GM21723 (cell line): Measurements from ENCODE around the gene TNIK.
A peak's percentile ranks its signal among the peaks of the same experiment; 100 is the strongest.
"Not testable (repeated sequence)": the region's sequence is repeated elsewhere in the genome, so short reads cannot be mapped to it uniquely, and the experiment has no call there.

Experiments used
- ATAC-seq: cut with Tn5 transposase; IDR thresholded peaks from one replicate; pipeline ENCODE4 v1.9.1; 2021; ENCODE audit warnings: mild to moderate bottlenecking, moderate library complexity; ENCODE audit not compliant: unreplicated experiment

The TNIK gene

GRCh38 chr3:171388527-171388926, 71.7 kb downstream of the TNIK start:
- no peak for ATAC-seq

DNA sequence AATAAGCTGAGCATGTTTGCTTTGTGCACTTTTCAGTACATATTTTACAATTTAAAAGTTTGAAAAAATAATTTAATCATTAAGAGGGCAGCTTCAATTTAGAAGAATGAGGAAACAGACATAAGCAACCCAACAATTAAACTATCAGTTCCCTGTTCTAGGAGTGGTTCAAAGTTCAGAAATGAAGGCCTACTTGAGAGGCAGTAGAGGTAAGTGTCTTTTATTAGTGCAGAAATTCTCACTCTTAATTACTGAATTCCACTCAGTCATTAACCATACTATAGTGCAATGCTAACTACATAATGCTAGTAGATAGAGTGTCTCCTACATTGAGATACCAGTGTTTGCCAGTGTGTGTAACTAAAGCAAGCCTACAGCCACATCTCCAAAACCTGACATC, 73.1 kb downstream of the TNIK start:
- no peak for ATAC-seq

GRCh38 chr3:171385086-171385485, 75.1 kb downstream of the TNIK start:
- no peak for ATAC-seq

DNA sequence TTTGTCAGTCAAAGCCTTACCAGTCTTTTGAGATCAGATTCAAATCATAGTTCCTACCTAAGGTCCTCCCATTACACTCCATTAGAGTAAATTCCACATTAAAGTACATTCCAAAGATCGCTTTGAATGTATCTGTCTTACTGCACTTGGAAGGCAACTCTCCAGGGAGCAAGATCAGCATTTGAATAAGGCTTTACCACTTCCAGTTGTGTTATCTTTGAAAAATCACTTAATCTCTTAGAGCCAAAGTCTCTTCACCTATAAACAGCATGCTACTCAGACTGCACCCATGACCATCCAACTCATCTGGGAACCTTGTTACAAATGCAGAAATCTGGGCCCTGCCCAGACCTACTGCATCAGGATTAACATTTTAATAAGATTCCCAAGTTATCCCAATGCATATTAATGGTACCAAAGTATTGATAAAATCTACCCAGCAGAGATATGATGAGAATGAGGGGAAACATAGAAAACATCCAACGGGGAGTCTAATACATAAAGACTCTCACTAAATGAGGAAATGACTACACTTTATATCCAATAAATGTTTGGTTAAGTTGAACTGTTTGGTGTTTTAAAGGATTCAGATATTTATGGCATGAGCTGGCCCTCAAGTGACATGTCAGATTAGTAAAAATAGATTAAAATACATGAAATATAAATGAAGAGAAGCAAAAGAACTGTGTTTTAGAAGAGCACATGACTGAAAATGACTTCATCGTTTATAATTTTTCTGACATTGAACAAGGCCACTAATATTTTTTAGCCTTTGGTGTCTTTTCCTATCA, 75.9 kb downstream of the TNIK start:
- no peak for ATAC-seq

DNA sequence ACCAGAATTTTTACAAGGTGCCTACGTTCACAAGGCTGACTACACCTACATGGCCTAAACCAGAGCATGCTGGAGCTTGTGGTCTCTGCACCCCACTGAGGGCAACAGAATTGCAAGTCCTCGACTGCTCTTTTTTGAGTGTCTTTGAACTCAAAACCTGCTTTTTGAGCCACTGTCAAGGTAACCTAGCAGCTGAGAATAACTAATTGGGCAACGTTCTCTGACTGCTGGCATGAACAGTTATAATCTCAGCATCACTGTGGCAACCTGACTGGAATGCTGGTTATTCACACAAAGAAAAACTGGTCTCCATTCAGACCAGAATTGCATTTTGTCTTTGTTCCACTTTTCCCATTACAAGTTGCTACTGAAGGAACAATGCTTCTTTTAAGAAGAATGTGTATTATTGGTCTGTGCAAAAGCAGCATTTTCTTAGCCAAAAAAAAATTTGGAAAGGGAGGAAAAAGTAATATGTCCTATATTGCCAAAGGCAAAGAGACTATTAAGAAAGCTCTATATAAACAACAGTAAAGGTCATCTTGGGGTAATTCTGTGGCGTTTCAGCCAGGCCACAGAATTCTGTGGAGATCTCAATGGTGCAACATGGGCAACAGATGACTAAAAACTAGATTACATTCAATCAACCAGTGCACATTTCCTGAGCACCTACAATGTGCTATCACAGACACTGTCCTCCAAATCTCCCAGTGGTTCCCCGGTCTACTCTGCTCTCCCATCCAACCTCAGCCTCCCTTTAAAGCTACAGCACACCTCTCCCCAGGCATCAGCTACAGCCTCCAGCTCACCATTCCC, 76.8 kb downstream of the TNIK start:
- peak; percentile 63 for ATAC-seq

GRCh38 chr3:171382347-171382746, 77.9 kb downstream of the TNIK start:
- not testable (repeated sequence) for ATAC-seq

- ATAC-seq: no peak
Observed at GRCh38 chr3:171380711-171381425, 79.3 kb downstream of the TNIK start.

DNA sequence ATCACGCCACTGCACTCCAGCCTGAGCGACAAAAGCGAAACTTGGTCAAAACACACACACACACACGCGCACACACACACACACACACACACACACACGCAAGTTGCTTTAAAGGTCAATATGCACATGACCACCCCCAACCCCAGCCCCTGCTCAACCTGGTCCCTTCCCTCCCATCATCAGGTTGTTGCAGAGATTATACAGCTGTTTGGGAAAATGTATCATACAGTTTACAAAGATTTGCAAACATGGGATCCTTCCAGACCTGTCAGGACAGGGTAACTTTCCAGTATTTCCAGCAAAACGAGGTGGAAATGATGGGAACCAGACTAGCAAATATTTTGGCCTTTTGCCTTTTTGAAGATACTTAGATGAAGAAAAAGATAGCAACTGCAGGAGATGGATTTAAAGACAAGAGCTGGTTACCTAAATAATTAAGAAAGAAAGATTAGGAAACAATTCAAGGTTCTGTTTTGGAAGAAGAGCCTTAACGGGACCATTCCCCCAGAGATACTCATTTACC, 80.2 kb downstream of the TNIK start:
- ATAC-seq: no peak

- no peak for ATAC-seq
Observed at GRCh38 chr3:171379281-171379680, 80.9 kb downstream of the TNIK start.

- ATAC-seq: no peak
Observed at GRCh38 chr3:171378586-171378985, 81.6 kb downstream of the TNIK start.

DNA sequence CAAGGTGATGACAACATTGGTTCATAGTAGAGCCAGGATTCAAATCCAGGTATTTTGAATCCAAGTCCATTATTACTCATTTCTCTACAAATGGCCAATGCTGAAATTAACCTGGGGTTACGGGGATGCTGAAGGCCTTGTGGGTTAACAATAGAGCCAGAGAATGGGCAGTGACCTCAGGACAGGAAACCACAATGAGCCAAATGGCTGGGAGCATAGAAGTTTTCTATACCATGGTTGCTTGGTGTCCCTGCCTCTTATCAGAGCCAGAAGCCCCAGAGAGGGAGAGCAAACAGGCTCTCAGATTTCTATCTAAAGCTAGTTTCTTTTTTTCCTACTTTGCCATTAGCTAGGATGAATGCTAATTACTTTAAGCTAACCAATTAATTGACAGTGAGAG, 82.3 kb downstream of the TNIK start:
- no peak for ATAC-seq

GRCh38 chr3:171376596-171376947, 83.6 kb downstream of the TNIK start:
- no peak for ATAC-seq

DNA sequence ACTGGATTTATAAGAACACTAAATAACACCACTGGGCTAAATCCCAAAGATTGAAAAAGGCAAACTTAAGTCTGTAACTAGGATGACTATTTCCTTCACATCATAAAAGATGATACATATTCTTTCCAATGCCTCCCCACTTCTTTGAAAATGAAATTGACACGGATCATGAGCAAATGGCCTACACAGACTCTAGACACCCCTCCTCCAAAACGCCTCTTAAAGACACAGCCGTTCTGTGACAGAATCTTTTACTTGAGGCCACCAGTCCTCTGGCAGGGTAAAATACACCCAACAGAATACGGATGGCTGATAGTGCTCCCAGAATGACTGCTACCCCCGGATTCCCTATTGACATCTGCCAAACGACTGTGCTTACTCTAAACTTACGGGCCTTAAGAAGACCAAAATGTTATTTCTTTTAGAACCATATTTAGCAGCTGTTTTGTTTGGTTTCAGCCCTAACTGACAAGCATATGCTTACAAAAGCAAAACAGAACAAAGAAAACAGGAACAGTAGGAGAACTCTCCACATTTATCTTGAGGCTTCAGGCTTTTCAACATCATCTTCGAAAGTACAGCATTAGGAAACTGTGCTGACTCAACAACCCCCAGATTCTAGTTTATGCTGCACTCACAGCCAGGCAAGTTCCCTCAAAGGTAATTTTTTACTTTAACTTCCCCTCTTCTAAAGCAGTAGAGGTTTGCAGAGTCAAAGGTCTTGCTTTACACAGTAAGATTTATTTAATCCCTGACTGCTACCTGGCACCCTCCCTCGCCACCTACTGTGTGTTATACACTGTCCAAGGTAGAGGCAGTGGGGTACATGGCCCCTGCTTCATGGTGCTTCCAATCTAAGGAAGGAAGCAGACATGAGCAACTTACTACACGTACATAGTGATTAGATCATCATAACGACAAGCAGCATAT, 84.3 kb downstream of the TNIK start:
- no peak for ATAC-seq

- no peak for ATAC-seq
Observed at GRCh38 chr3:171374661-171375285, 85.4 kb downstream of the TNIK start.

- ATAC-seq: no peak
Observed at GRCh38 chr3:171374260-171374659, 85.9 kb downstream of the TNIK start.

GRCh38 chr3:171373711-171374110, 86.5 kb downstream of the TNIK start:
- ATAC-seq: no peak

- ATAC-seq: no peak
Observed at GRCh38 chr3:171372694-171373093, 87.5 kb downstream of the TNIK start.

DNA sequence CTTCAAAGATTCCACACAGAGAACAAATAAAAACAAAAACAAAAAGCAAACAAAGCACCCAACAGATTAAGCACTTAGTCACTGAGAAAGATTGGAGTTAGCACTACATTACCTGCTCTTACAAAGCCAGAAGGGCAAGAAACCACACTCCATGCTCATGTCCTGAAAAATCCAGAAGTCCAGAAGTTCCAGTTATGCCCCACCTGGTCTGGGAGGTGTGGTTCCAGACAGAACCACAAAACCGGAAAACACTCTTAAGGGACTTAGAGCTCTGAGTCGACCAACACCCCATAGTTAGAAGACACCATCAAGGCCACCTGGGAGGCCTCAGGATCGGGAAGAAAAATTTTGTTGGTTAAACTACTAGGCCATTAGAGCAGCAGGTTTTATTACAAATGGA, 88.9 kb downstream of the TNIK start:
- no peak for ATAC-seq

DNA sequence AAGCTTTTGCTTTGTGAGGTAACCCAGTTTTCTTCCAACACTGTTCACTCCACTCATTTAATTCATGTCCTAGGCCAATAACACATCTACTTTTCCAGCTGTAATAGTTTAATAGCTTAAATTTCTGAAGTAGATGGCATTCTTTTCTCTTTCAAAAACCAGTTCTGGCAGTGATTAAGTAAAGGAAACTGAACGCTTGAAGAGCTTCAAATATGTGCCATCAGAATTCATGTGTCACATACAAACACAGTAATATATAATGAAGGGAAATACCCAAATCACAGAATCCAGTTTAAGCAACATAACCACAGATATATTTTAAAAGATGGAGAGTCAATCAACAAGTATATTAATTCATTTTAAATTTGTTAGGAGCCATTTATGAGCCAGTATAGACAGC, 91.0 kb downstream of the TNIK start:
- ATAC-seq: no peak

DNA sequence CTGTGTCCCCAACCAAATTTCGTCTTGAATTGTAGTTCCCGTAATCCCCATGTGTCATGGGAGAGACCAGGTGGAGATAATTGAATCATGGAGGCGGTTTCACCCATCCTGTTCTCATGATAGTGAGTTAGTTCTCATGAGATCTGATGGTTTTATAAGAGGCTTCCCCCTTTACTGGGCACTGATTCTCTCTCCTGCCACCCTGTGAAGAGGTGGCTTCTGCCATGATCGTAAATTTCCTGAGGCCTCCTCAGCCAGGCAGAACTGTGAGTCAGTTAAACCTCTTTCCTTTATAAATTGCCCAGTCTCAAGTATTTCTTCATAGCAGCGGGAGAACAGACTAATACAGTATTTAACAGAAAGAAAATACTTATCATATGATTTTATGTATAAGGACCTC, 93.5 kb downstream of the TNIK start:
- ATAC-seq: not testable (repeated sequence)
